Measurements from ENCODE around the gene MAP2K6.

The MAP2K6 gene

DNA sequence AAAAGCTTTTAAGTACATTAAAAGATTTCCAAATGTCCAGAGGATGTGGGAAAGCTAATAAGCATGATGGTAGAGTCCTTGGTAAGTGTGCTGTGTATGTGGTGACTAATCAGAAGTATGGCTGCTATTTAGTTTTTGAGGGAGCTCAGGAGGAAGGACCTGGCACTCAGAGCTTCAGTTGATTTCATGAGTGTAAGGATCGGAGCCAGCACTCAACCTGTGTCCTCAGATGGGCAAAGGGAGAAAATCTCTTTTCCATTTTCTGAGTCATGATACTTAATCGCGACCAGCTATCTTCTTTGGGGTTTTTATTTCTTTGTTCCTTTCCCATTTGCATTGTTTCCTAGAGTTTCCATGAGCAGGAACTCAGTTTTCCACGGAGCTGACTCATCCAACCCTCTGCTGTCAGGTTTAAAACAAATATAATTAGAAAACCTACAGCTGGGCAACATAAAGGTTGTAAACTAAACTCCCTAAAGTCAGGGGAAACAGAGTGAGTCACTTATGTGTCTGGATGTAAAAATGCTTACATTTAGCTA lies 125.4 kb downstream of the MAP2K6 start:
- no peak for DNase-seq

DNA sequence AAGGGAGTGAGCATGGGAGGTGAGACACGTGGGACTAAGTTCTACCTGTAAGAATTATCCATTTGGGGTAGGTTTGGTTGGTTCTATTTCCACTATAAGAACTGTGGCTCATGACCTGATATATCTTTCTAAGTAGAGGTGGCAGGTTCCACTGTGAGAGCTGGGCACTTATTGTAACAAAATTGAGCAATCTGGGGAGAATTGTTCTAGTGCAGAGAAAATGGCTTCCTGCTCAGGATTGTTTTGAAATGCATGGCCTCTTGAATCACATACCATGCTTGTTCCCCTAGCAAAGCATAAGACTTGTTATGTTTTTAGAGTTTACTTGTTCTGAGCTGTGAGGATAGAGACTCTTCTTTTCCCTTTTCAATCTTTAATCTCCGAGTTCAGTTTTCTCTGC lies 125.9 kb downstream of the MAP2K6 start:
- no peak for DNase-seq

DNA sequence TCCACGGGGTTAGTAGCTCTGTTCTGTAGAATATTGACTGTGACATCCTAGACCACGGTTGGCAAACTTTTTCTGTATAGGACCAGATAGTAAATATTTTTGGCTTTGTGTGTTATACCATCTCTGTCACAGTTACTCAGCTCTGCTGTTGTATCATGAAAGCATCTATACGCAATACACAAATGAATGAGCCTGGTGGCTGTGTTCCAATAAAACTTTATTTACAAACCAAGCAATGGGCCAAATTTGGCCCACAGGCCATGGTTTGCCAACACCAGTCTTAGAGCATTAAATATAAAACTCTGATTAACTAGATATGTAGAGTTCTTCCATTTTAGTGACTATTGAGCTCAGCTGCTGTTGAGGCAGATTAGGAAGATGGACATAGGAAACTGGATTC lies 132.7 kb downstream of the MAP2K6 start:
- no peak for DNase-seq

DNA sequence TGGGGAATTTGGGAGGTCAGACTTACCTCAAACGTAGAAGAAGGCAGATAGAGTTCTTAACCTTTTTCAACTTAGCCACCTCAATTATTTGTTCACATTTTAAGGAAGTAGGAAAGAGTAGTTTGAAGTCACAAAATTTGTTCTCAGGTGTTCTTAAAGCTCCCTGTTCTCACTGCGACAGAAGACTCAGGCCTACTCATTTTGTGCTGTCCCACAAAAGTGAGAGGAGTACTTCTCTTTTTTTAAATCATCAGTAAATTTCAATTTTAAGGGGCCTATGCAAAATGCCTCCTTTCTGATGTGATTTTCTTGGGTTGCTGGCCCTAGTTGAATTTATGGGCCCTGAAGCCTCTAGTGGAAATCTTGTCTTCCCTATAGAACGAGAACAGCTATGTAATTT lies 133.4 kb downstream of the MAP2K6 start:
- no peak for DNase-seq

DNA sequence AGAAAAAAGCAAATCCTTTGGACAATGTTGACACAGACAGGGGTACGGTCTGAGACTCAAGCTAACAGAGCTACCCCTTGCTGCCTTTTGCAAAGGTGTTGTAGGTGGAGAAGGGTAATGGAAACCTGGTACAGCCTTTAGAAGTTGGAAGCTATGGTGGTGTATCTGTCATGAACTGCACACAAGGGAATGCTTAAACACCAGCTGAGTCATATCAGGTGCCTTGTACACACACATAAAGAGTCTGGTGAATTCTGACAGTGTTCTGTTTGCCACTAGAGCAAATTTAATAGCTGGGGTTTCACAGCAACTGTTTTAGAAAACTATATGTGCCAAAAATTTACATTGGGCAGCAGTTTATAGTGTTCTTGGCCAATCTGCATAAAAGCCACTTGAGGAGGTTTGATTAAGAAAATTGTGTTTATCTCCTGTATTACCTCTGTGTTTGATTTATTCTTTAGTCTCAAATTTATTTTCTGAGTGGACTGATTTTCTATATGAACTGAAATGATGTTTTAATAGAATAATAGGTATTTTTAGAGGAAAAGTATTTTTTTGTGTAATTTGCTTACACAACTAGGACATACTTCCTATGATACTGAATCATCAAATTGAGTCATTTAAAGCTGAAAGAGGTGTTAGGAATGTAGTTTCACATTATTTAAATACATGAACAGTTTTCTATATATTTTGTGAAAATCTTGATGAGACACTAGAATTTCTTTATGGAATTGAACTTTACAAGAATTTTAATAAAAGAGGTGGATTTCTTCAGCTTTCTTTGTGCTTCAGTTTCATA lies 136.9 kb downstream of the MAP2K6 start:
- no peak for DNase-seq

DNA sequence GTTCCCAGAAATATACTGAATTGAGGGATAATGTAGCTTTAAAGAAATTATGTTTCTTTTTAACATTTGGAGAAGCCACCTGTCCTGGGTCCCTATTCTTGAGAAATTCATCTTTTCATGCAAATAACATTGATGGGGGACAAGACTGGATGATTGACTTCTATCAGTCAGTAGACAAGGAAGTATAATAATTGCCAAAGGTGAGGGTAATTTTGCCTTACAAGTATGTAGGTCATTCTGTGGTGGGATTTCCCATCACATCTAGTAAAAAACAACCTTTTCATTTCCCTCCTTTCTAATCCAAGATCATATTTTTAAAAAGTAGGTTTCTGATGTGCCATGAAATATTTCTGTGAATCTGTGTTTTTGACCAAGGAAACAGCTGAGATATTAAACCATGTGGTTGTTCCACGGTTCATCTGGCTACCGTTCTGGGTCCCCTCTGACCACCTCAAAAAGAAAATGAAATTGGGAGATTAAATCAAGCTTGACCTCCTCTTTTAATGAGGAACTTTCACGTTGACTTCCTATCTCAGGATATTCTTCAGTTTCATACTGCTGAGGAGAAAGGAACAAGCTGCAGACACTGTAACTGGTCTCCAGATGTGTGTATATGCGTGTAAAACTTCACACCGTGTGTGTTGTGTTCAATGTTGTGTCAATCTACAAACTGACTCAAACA lies 138.6 kb downstream of the MAP2K6 start:
- DNase-seq, result no peak

DNA sequence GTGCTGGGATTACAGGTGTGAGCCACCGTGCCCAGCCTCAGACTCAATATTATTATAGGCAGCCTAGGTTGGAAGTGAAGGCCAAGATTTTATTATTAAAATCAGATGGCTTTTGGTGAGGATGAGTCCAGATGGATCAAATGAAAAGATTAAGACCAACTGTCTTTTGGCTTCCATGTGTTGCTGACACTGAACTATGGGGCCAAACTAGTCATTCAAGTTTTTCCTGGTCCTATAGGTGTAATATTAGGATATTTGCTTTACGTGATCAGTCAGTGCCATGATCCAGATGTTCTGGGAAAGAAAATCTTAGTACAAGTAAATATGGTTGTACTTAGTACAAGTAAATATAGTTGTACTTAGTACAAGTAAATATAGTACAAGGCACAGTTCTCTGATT lies 140.6 kb downstream of the MAP2K6 start:
- no peak for DNase-seq

DNA sequence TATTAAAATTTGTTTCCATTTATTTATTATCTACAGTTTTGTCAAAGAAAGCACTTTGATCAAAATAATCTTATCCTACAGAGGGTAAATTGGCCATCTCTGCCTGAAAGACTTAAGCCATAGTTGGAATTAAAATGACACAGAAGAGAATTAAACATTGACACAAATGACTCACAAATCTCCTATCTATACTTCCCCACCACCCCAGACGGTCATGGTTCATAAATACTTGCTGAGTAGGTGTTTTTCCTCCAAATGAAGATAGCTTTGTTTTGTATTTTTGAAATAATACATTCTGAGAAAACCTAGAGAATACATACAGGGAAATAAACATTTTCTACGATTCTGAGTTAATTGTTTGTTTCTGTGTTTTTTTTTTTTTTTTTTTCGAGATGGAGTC lies 142.8 kb downstream of the MAP2K6 start:
- no peak for DNase-seq

DNA sequence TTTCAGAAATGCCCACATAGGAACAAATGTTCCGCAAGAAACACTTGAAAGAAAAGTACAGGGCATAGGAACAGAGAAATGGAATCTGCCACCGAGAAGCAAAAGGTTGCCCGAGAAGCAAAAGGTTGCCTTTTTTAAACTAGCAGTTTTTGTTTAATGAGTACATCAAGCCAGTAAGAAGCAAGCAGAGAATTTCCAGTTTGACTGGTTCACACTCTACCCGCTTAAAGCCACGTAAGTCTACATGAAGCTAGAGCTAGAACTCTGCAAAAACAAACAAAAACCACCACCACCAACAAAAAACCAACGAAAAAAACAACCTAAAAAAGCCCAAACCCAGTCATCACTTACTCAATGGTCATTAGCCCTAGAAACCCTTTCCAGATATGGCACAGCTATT lies 144.3 kb downstream of the MAP2K6 start:
- no peak for DNase-seq

DNA sequence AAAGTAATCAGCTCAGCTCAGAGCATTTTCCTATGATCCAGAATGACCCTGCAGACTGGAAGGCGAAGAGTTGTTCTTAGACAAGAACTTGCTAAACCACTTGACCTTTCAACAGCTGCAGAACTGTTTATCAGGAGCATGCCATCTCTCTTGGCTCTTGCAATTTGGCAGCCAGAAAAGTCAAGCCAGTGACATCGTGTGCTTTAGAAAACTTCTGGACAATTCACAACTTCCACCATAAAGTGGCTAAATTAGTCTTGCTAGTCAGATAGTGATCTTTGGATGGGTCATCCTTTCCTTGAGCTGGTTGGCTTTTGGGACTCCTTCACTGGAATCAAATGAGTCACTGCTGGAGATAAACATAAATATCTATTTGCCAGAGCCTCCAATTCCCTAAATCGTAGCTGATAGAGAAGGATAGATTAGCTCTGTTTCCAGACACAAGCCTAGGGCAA lies 146.5 kb downstream of the MAP2K6 start:
- no peak for DNase-seq

DNA sequence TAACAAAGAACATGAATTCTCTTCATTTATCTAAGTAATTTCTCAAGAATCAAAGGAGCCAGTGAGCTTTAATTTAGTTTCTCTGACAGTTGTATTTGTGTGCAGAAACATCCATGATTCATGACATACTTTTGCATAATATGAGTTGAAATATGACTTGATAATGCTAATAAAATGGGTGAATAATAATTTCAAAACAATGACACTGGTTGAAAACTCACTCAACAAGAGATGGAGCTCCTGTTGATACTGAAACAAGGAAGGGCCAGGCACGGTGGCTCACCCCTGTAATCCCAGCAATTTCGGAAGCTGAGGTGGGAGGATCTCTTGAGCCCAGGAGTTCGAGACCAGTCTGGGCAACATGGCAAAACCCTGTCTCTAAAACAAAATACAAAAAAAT lies 147.0 kb downstream of the MAP2K6 start:
- no peak for DNase-seq

DNA sequence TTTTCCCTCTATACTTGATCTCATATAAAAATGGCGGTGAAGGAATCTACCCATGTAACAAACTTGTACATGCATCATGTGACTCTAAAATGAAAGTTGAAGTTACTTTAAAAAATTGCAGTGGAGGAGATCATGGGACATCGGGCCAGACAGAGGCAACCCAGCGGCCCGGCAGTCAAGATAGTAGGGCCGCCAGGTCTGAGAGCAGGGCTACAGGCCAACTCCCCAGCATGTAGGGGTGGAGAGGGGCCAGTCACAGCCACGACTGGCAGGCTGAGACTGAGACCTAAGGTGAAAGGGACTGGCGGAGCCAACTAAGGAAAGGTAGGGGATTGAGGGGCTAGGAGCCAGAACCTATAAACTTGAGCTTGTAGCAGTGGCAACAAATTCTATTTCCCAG lies 150.9 kb downstream of the MAP2K6 start:
- no peak for DNase-seq

DNA sequence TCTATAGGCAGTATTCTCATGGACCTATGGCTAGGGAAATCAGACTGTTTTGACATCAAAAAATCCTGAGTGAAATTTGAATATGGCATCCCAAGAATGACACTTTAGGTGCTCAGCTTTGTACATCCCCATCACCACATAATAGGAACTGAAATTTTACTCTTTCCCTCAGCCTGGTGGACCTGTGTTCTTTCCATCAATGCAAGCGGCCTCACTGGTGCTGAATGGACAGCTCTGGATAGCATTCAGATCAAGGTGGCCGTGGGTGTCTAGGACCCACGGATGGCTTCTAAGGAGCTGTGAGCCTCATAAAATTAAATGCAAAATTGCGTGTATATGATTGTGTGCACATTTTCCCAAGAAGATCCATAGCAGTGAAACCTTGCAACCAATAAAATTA lies 152.6 kb downstream of the MAP2K6 start:
- no peak for DNase-seq

DNA sequence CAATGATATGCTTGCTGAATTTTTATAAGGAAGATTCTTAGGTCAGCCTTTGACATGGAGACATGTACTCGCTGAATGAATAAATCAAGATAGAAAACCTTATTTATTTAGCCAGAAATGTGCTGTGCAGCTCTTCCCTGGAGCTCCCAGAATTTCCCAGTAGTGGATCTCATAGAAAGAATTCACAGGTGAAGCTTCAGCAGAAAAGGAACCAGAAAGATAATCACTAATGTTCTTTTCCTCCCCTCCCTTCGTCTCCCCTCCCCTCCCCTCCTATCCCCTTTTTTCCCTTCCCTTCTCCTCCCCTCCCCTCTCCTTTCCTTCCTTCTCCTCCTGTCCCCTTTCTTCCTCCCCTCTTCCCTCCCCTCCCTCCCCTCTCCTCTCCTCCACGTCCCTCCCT lies 158.2 kb downstream of the MAP2K6 start:
- no peak for DNase-seq

DNA sequence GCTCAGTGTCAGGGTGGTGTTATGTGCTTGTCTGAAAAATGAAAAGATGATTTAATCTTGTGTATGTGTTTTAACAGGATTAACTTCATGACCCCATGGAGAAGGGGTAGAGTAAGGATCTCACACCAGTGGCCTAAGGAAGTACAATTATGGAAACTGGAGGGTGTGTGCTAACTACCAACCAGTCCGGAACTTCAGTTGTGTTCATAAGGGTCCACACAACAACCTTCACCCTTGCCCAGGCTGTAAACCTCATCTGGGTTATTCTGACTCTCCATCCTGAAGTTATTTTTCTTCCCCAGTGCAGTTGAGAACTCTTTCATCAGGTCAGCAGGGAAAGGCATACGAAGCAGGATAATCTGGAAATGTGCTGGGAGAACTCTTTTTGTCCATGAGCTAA lies 158.9 kb downstream of the MAP2K6 start:
- no peak for DNase-seq

DNA sequence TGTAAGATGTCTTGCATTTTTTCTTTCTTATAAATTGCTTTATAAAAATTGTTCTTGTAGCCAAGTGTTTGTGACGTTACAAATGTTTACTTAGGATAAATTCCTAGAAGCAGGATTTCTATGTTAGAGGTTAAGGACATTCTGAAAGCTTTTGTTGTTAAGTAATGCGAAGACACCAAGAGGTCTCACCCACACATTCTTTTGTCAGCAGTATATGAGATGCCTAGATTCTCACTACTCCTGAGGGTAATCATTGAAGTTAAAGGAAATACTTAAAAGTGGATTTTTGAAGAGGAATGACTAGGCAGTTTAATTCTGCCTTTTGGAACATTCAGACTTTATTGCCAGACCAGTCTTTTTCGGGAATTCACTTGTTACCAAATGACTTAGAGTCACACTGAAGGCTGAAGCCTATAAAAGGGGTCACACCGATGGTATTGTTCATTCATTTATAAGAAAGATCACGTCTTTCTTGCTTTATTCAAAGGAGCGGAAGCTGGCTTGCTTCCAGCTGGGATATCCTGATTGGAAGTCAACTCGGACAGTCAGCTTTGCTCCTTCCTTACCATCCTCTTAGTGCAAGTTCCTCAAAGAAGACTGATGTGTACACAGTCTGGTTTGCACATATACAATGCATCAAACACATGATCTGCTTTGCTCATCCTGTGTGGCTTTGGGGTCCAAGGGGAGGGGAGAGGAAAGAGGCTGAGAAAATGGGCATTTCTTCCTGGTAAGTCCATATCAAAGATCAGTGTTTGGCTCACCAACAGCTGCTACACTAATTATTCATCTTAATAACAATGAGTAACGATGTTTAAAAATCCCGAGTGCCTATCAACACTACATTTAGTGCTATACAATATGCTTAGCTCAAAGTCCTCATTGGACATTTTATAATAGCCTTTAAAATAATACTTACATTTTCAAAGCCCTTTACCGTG lies 160.0 kb downstream of the MAP2K6 start:
- no peak for DNase-seq

DNA sequence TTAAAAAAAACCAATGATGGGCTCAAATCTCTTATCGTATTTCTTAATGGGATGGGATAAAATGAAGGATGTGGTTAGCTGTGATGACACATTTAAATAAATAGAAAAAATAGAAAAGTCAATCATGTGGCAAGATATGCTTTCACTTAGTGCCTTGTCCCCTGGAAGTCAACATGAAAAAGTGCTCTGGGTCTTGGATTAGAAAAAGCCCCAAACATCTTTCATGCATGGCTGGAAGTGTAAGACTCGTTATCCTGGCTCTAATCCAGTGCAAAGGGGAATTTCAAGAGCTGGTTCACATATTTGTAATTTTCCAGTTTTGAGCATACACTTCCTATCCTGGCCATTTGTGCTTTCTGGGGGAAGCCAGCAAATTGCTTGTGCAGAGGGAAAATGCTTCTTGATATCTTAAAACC lies 160.9 kb downstream of the MAP2K6 start:
- DNase-seq, result peak; percentile 28

DNA sequence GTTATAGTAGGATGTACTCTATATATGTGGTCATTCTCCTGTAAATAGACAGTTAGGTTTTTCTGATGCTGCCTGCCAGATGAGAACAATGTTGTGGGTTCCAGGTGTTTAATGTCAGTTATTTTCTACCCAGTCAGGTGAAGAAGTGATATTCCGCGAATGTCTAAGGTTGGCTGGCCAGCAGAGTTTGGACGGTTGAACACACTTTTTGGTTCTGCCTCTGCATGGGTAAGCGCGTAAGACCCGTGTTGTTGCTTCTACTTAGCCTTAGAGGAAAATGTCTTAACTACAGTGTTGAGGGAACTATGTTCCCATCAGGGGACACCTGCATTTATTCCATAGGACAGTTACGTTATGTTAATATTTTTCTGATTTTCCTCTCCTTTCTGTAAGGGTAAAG lies 162.6 kb downstream of the MAP2K6 start:
- DNase-seq, result no peak

DNA sequence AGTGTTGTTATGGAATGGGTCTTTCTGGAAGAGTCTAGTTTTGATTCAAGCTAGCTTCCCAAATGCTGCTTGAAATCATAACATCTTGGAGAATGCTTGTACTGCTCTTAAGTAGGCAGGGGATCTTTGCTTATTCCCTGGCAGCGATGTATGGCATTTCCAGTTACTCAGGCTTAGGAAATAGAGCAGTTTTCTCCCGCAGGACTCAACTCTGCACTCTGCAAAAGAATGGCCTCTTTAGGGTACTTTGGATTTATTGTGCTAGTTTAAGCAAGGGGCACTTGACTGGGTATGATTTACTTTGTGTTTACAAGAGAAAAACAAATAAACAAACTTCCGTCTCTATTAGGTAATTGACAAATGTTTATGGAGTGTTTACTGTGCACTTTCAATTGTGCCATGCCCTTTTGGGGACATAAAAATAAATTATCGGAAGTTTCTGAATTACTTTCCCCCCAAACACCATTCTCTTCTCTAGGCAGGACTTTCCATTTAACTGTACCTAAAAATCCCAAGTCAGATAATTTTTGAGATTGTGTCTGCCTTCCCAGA lies 164.0 kb downstream of the MAP2K6 start:
- DNase-seq, result no peak

DNA sequence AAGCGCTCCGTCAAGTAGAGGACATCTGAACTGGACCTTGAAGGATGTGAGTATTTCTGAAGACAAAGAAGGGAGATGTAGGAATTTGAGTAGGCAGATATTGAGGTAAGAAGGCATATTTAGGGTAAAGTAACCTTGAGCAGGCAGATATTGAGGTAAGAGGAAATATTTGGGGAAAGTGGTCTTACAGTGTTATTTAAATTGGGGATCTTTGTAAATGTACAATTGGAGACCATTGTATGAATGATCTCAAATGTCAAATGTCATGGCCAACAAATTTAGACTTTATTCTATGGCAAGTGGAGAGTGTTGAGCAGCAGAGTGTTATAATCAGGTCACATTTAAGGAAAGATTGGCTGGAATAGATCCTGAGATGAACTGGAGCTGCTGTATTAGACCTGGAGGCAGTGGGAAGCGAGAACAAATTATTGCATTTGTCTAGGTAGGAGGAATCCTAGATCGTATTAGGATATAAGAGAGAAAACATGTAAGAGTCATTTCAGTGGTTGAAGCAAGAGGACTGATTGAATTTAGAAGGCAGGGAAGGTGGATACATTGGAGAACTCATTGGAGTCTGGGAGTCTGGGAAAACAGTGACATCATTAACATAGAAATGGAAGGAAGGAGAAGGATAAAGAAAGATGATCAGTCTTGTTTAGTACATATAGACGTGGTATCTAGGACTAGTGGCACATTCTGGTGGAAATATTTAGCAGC lies 165.6 kb downstream of the MAP2K6 start:
- DNase-seq, result no peak

DNA sequence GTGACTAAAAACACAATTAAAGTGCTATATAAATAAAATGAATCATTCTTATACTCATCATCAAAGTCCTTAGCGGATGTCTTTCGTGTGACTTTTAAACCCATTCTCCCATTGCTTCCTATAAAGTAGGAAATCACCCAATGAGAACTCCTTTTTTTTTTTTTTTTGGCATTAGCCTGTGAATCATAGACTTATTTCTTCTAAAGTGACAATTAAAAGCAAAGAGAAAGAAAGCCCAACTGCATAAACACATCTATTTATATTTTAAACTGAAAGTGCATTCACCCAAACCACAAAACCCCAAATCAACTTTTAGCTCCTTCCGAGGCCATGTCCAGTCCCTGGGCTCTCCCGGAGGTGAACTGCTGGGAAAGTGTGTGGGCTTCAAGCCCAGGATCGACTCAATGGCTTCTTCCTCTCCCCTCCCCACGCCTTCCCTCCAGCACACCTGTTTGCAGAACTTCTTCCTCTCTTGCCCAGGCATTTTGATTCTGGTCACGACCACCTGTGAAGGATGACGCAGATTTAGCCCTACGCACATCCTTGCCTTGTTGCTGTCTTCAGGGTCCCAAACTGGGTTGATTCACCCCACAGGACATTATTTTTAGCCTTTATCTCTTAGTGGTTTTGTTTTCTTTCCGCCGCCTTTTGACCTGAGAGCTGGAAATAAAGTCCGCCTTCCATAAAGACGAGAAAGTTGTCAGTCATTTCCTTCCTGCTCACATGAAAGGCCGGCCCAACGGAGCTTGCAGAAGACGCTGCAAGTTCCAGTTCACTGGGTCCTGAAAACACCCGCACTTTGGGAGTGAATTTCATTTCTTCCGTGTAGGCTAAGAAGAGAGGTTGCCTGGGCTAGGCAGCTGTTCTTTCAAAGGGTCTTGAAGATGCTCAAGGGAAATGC lies 166.8 kb downstream of the MAP2K6 start:
- DNase-seq, result no peak
